Naive thymus-derived CD4-positive, alpha-beta T cell (primary cell): Measurements from ENCODE around the gene SLC35F1. TPM values are rescaled to one million over a fixed set of nuclear protein-coding genes. Genes with fewer than 3 reads are reported as not detected.

Experiments used
- ATAC-seq: fragments of 150-1000 bp; cut with Tn5 transposase; 2 replicates; pipeline ENCODE4 v1.10.0; 2021; ENCODE audit warnings: mild to moderate bottlenecking, moderate library complexity
- CTCF ChIA-PET: fragments of 350-600 bp; sonication (Branson Sonifier 250); formaldehyde crosslinking; loops from one replicate; lab custom pipeline; 2021; ENCODE audit warnings: antibody characterized with exemption; lab: Charles Lee
- POLR2A ChIA-PET: fragments of 350-600 bp; sonication (Branson Sonifier 250); formaldehyde crosslinking; loops from one replicate; lab custom pipeline; 2021; ENCODE audit warnings: antibody characterized with exemption, inconsistent platforms; lab: Charles Lee
- DNase-seq, 9 donors: peaks; one replicate each; pipeline versions ENCODE4 v3.0.0 to v3.0.0-alpha.2; 2020 to 2022; ENCODE audit warnings: mixed read lengths in 1 of 9
- H3K27ac ChIP-seq: one replicate; pipeline ENCODE4 v1.7.0; 2013; ENCODE audit warnings: mild to moderate bottlenecking, low read depth, low read length, moderate library complexity
- H3K27me3 ChIP-seq, 2 donors: one replicate each; pipeline ENCODE4 v1.7.0; 2013; ENCODE audit warnings: low read length in 2 of 2, mild to moderate bottlenecking in 2 of 2, moderate library complexity in 2 of 2; ENCODE audit not compliant: control insufficient read depth in 2 of 2, insufficient read depth in 2 of 2
- H3K36me3 ChIP-seq, 3 experiments: 1 replicate in 2 of 3; 2 replicates in 1 of 3; pipeline ENCODE4 v1.7.0; 2013; ENCODE audit warnings: low read length in 3 of 3, mild to moderate bottlenecking in 3 of 3, moderate library complexity in 1 of 3; ENCODE audit not compliant: insufficient read depth in 3 of 3, control insufficient read depth in 2 of 3
- H3K4me1 ChIP-seq, 2 donors: one replicate each; pipeline ENCODE4 v1.7.0; 2013; ENCODE audit warnings: low read length in 2 of 2, mild to moderate bottlenecking in 2 of 2, moderate library complexity in 1 of 2; ENCODE audit not compliant: control insufficient read depth in 2 of 2, insufficient read depth in 2 of 2
- H3K4me3 ChIP-seq: 2 replicates; pipeline ENCODE4 v1.7.0; 2013; ENCODE audit warnings: mild to moderate bottlenecking, low read length
- H3K9me3 ChIP-seq, 3 experiments: 1 replicate in 2 of 3; 2 replicates in 1 of 3; pipeline ENCODE4 v1.7.0; 2013; ENCODE audit warnings: low read length in 3 of 3; ENCODE audit not compliant: control insufficient read depth in 2 of 3
- H3K27ac Mint-ChIP-seq, 9 donors: one replicate each; pipeline ENCODE4 v1.8.0; 2020 to 2022; ENCODE audit warnings: mixed read lengths in 9 of 9, mild to moderate bottlenecking in 8 of 9, moderate library complexity in 5 of 9, inconsistent platforms in 2 of 9
- H3K27me3 Mint-ChIP-seq, 5 donors: one replicate each; pipeline ENCODE4 v1.8.0; 2021 to 2022; ENCODE audit warnings: mixed read lengths in 5 of 5, mild to moderate bottlenecking in 1 of 5
- H3K36me3 Mint-ChIP-seq, 5 donors: one replicate each; pipeline ENCODE4 v1.8.0; 2020 to 2022; ENCODE audit warnings: mixed read lengths in 5 of 5, mild to moderate bottlenecking in 3 of 5, inconsistent platforms in 1 of 5
- H3K4me1 Mint-ChIP-seq, 7 donors: one replicate each; pipeline ENCODE4 v1.8.0; 2020 to 2022; ENCODE audit warnings: mixed read lengths in 7 of 7, mild to moderate bottlenecking in 3 of 7, inconsistent platforms in 1 of 7
- H3K4me3 Mint-ChIP-seq, 10 donors: one replicate each; pipeline ENCODE4 v1.8.0; 2020 to 2022; ENCODE audit warnings: mild to moderate bottlenecking in 10 of 10, mixed read lengths in 10 of 10, moderate library complexity in 6 of 10, inconsistent platforms in 2 of 10
- H3K9me3 Mint-ChIP-seq, 11 donors: one replicate each; pipeline ENCODE4 v1.8.0; 2020 to 2022; ENCODE audit warnings: mixed read lengths in 11 of 11, mild to moderate bottlenecking in 4 of 11, inconsistent platforms in 1 of 11, moderate library complexity in 1 of 11
- intact Hi-C, 2 donors: fragments of 100-400 bp; cut with micrococcal nuclease; formaldehyde crosslinking; loops; one replicate each; pipeline ENCODE4 v1.15.1; 2023
- polyA plus RNA-seq, 2 donors: library from polyadenylated mRNA; unstranded; fragments of 300-500 nt; fragmentation: Illumina TruSeq; gene quantifications; one replicate each; pipeline ENCODE4 v1.2.3, GENCODE V29; 2021
- total RNA-seq, 6 experiments: library from RNA in 5 of 6; stranded (reverse) in 5 of 6; gene quantifications; 1 replicate in 5 of 6; 2 replicates in 1 of 6; pipeline ENCODE4 v1.2.3 and lab custom pipeline; 2021 to 2026

The SLC35F1 gene
- total and polyA plus RNA-seq, 7 experiments from 2014 or later, result not detected

DNA sequence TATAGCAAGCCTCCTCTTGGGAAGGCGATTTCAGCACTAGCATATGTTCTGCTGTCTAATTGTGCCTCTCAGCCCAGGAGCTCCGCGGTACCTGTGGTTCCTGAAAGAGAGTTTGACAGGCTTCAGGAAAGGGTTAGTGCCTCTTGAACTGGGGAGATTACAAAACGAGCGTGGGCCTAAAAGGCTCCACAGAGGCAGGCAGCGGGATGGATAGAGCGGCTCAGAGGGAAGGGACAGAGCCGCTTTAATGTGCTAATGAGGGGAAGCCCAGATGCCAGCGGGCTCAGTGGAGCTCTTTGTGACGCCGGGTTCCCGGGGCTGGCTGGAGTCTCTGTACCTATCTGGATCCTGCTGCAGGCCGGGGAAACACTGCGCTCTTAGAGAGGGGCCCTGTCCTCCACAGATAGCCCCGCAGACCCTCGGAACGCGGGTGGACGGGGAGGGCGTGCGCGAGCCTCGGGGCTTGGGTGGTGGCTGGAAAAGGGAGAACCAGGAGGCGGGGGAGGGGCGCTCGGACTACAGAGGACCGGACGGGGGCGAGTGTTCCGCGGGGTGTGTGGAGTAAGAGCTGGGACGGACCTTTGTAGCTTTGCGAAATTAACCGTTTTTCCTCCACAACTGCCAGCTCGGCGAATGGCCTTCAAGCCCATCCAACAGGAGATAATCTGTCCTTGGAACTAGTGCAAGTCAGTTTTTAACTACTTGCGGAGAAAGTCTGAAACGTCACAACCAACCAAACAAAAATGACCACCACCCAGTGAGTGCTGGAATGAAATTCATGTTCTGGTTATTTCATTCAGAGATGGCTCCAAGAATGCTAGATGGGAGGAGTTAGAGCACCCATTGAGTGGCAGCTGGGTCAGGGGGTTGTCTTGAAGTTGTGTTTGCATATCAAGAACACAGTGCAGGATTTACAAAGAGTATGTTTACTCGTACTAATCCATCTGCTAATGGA, 13.0 kb downstream of the SLC35F1 start:
- Histone ChIP-seq H3K27ac (no peak overlapping the region), H3K4me1 (no peaks in the 10 kb centered on the region), H3K27me3 (peaks cover 0 to 3% of the 10 kb centered on the region in 2 donors), H3K9me3 (no peaks in the 10 kb centered on the region), H3K4me3 (no peak overlapping the region), H3K36me3 (no peaks in the 10 kb centered on the region)
- DNase-seq (no peak), ATAC-seq (no peak)
- Mint-ChIP-seq H3K36me3 (no peaks in the 10 kb centered on the region), H3K4me1 (no peaks in the 10 kb centered on the region), H3K4me3 (no peak overlapping the region), H3K27ac (no peak overlapping the region), H3K27me3 (peaks cover 5 to 16% (median 12%) of the 10 kb centered on the region in 5 donors), H3K9me3 (peaks cover 0 to 5% (median 0%) of the 10 kb centered on the region in 11 donors)
- ChIA-PET CTCF (no interaction called here), POLR2A (no interaction called here)
- intact Hi-C loops, result no loop called here

DNA sequence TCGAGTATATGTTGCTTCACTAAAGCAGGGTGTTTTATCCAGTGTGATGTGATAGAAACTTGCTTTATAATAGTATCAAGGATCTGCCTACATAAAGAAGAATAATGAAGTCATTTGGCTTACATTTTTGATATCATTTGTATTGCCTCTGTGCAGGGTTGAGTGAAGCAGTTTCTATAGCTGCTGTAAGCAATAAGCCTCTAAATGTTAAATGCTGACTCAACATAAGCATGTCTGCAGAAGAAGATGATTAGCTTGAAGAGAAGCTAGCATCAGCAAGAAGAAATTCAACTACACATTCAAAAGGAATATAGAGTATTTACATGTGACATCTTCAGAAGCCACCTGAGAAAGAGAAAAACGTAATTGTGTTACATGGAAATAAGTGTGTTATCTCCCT, 17.6 kb downstream of the SLC35F1 start:
- Mint-ChIP-seq H3K27ac (no peak overlapping the region), H3K27me3 (peaks cover 16 to 29% (median 26%) of the 10 kb centered on the region in 5 donors), H3K36me3 (peaks cover 0 to 9% (median 4%) of the 10 kb centered on the region in 5 donors), H3K4me3 (no peak overlapping the region), H3K9me3 (peaks cover 5 to 38% (median 16%) of the 10 kb centered on the region in 11 donors), H3K4me1 (no peaks in the 10 kb centered on the region)
- Histone ChIP-seq H3K27me3 (no peaks in the 10 kb centered on the region), H3K36me3 (no peaks in the 10 kb centered on the region), H3K27ac (no peak overlapping the region), H3K9me3 (peaks cover 0 to 8% (median 0%) of the 10 kb centered on the region in 3 experiments), H3K4me3 (no peak overlapping the region), H3K4me1 (no peaks in the 10 kb centered on the region)
- DNase-seq, result no peak
- ChIA-PET POLR2A (no interaction called here), CTCF (no interaction called here)
- intact Hi-C loops, result no loop called here
- no peak for ATAC-seq

DNA sequence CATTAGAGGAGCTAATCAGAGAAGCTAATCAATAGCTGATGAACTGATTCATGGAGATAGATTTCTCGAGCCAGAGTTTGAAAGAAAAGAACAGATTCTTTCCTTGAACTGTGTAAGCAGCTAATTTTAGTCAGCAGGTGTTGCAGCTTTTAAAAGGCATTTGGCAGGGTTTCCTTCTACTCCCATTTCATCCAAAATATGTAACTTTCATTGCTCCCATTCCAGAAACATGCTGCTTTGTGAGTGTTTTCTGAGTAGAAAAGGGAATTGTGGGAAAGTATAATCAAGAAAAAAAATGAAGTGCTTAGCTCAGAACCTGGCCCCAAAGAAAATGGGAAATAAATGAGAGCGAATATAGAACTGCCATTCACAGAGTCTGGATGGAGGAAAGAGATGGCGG, 20.8 kb downstream of the SLC35F1 start:
- ATAC-seq (no peak), DNase-seq (no peak)
- H3K4me3 ChIP-seq, result no peak overlapping the region
- H3K4me1 ChIP-seq, result no peaks in the 10 kb centered on the region
- H3K36me3 Mint-ChIP-seq, result peaks cover 0 to 9% (median 4%) of the 10 kb centered on the region in 5 donors
- POLR2A ChIA-PET, result no interaction called here
- H3K9me3 ChIP-seq, result peaks cover 0 to 13% (median 0%) of the 10 kb centered on the region in 3 experiments
- CTCF ChIA-PET, result no interaction called here
- H3K27ac Mint-ChIP-seq, result no peak overlapping the region
- no peaks in the 10 kb centered on the region for H3K27me3 ChIP-seq
- H3K9me3 Mint-ChIP-seq, result peaks cover 5 to 43% (median 21%) of the 10 kb centered on the region in 11 donors
- H3K36me3 ChIP-seq, result no peaks in the 10 kb centered on the region
- H3K4me1 Mint-ChIP-seq, result no peaks in the 10 kb centered on the region
- H3K27me3 Mint-ChIP-seq, result peaks cover 0 to 21% (median 16%) of the 10 kb centered on the region in 5 donors
- no peak overlapping the region for H3K27ac ChIP-seq
- no peak overlapping the region for H3K4me3 Mint-ChIP-seq
- intact Hi-C loops, result no loop called here

DNA sequence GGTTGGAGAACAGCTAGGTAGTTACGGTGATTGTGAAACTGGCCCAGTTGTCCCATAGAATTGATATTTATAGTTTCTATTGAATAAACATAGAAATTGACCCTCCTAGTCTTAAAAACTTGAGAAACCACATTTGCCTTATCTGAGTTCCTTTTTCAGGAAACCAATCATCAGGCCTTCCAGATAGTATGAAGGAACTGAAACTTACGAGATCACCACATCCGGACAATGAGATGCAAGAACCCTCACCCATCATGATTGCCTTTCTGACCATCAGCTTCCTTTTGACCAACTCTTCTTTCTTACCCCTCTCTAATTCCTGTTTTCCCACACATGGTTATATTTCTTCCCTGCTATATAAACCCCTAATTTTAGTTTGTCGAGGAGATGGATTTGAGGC, 21.8 kb downstream of the SLC35F1 start:
- Histone ChIP-seq H3K9me3 (peaks cover 0 to 13% (median 0%) of the 10 kb centered on the region in 3 experiments), H3K4me3 (no peak overlapping the region), H3K27me3 (no peaks in the 10 kb centered on the region), H3K4me1 (no peaks in the 10 kb centered on the region), H3K27ac (no peak overlapping the region), H3K36me3 (no peaks in the 10 kb centered on the region)
- intact Hi-C loops, result no loop called here
- H3K4me3 Mint-ChIP-seq, result no peak overlapping the region
- no peak for DNase-seq
- ChIA-PET POLR2A (no interaction called here), CTCF (no interaction called here)
- no peak overlapping the region for H3K27ac Mint-ChIP-seq
- H3K4me1 Mint-ChIP-seq, result no peaks in the 10 kb centered on the region
- peaks cover 0 to 11% (median 4%) of the 10 kb centered on the region in 5 donors for H3K36me3 Mint-ChIP-seq
- peaks cover 5 to 43% (median 21%) of the 10 kb centered on the region in 11 donors for H3K9me3 Mint-ChIP-seq
- H3K27me3 Mint-ChIP-seq, result peaks cover 0 to 24% (median 19%) of the 10 kb centered on the region in 5 donors
- no peak for ATAC-seq

DNA sequence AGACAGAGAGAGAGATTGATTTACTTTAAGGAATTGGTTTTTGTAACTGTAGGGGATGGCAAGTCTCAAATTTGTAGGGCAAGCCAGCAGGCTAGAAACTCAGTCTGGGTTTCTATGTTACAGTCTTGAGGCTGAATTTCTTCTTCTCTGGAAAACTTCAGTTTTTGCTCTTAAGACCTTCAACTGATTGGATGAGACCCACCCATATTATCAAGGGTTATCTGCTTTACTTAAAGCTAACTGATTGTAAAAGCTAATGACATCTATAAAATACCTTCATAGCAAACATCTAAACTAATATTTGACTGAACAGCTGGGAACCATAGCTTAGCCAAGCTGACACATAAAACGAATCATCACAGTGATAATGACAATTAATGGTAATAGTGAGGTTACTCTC, 22.4 kb downstream of the SLC35F1 start:
- no peaks in the 10 kb centered on the region for H3K4me1 Mint-ChIP-seq
- DNase-seq (no peak), ATAC-seq (no peak)
- Histone ChIP-seq H3K4me1 (no peaks in the 10 kb centered on the region), H3K4me3 (no peak overlapping the region), H3K27me3 (no peaks in the 10 kb centered on the region), H3K36me3 (no peaks in the 10 kb centered on the region), H3K9me3 (peaks cover 0 to 13% (median 0%) of the 10 kb centered on the region in 3 experiments), H3K27ac (no peak overlapping the region)
- ChIA-PET POLR2A (no interaction called here), CTCF (interaction anchor here (0.5 kb wide), 1 partner anchor 1319 kb away, joined by 4 read pairs; no protein-coding TSS in a partner anchor)
- intact Hi-C loops, result no loop called here
- peaks cover 5 to 43% (median 21%) of the 10 kb centered on the region in 11 donors for H3K9me3 Mint-ChIP-seq
- no peak overlapping the region for H3K4me3 Mint-ChIP-seq
- no peak overlapping the region for H3K27ac Mint-ChIP-seq
- peaks cover 0 to 12% (median 4%) of the 10 kb centered on the region in 5 donors for H3K36me3 Mint-ChIP-seq
- peaks cover 0 to 28% (median 21%) of the 10 kb centered on the region in 5 donors for H3K27me3 Mint-ChIP-seq

DNA sequence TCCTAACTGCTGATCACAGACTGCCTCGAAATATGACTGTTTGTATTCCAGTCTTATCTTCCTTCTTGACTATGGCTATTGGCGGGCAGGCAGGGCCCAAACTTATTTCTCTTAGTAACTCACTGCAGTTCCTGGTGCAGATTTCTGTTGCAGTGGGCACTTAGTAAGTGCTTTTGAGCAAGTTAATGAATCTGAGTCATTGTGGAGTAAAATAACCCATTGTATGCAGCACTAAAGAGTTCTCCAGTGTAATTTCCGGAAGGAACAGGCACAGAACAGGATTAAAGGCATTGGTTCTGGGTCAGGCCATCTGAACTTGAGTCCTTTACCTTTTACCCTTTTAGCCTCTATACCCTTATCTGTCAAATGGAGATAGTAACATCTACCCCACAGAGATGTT, 23.6 kb downstream of the SLC35F1 start:
- no peaks in the 10 kb centered on the region for H3K36me3 ChIP-seq
- intact Hi-C loops, result no loop called here
- DNase-seq (no peak), ATAC-seq (no peak)
- H3K4me3 ChIP-seq, result no peak overlapping the region
- H3K4me3 Mint-ChIP-seq, result no peak overlapping the region
- ChIA-PET POLR2A (no interaction called here), CTCF (no interaction called here)
- H3K9me3 Mint-ChIP-seq, result peaks cover 5 to 43% (median 21%) of the 10 kb centered on the region in 11 donors
- H3K27me3 ChIP-seq, result no peaks in the 10 kb centered on the region
- no peak overlapping the region for H3K27ac Mint-ChIP-seq
- H3K4me1 Mint-ChIP-seq, result no peaks in the 10 kb centered on the region
- peaks cover 0 to 13% (median 0%) of the 10 kb centered on the region in 3 experiments for H3K9me3 ChIP-seq
- peaks cover 0 to 30% (median 22%) of the 10 kb centered on the region in 5 donors for H3K27me3 Mint-ChIP-seq
- no peak overlapping the region for H3K27ac ChIP-seq
- peaks cover 0 to 12% (median 4%) of the 10 kb centered on the region in 5 donors for H3K36me3 Mint-ChIP-seq
- H3K4me1 ChIP-seq, result no peaks in the 10 kb centered on the region
